Muscle of leg (tissue), 16 donors: ENCODE results near the gene IFI27. TPM values are rescaled to one million over a fixed set of nuclear protein-coding genes. Genes with fewer than 3 reads are reported as not detected.
"Not testable (repeated sequence)": the region's sequence is repeated elsewhere in the genome, so short reads cannot be mapped to it uniquely, and the experiment has no call there.

Experiments used
- DNase-seq: peaks from one replicate; pipeline ENCODE4 v3.0.0; 2013
- H3K27ac ChIP-seq: one replicate; pipeline ENCODE4 v1.5.1; 2013; ENCODE audit warnings: mild to moderate bottlenecking, low read length, control low read depth
- H3K27me3 ChIP-seq: one replicate; pipeline ENCODE4 v1.6.1; 2013; ENCODE audit warnings: low read length; ENCODE audit not compliant: control insufficient read depth, insufficient read depth
- H3K36me3 ChIP-seq: one replicate; pipeline ENCODE4 v1.6.1; 2013; ENCODE audit warnings: low read length; ENCODE audit not compliant: control insufficient read depth, insufficient read depth
- H3K4me1 ChIP-seq: one replicate; pipeline ENCODE4 v1.6.1; 2013; ENCODE audit warnings: low read length; ENCODE audit not compliant: control insufficient read depth, insufficient read depth
- H3K4me3 ChIP-seq: one replicate; pipeline ENCODE4 v1.5.1; 2013; ENCODE audit warnings: low read length, control low read depth
- H3K9me3 ChIP-seq: replicated peaks from 2 replicates; pipeline ENCODE4 v1.6.1; 2013; ENCODE audit warnings: low read depth, low read length; ENCODE audit not compliant: control insufficient read depth
- WGBS: methylation state at CpG from one replicate; pipeline ENCODE4 v1.1.5; 2013; ENCODE audit warnings: missing lambda C conversion rate; ENCODE audit not compliant: insufficient coverage; 5-methylcytosine and 5-hydroxymethylcytosine counted together
- long read RNA-seq, 11 donors: transcript quantifications; one replicate each; lab custom pipeline, GENCODE V29; 2026
- polyA plus RNA-seq, 8 donors: library from polyadenylated mRNA; unstranded; fragments of 120-200 nt; gene quantifications; one replicate each; pipeline versions ENCODE4 v1.2.1 to v1.2.3, GENCODE V29; 2013; ENCODE audit warnings: inconsistent platforms in 1 of 8, low replicate concordance in 1 of 8; ENCODE audit not compliant: insufficient read length in 8 of 8, insufficient read depth in 1 of 8
- total RNA-seq: library from RNA; stranded (reverse); fragments of 120-200 nt; gene quantifications from one replicate; pipeline ENCODE4 v1.2.4, GENCODE V29; 2013

Gene IFI27
- total RNA-seq = 5.6 TPM
- 1 to 10 TPM; 2.1 to 4.3 (median 2.9) TPM for polyA plus RNA-seq
- long read RNA-seq, donor 1 = 0 reads
- long read RNA-seq, donor 2 = 0 reads
- long read RNA-seq, donor 3, partial matches to known transcripts = 0 of 5 reads
- long read RNA-seq, donor 3, other reads (novel, unspliced or antisense) = 0 of 5 reads
- long read RNA-seq, donor 4 = 0 reads
- long read RNA-seq, donor 5, partial matches to known transcripts = 0 of 2 reads
- long read RNA-seq, donor 5, other reads (novel, unspliced or antisense) = 0 of 2 reads
- long read RNA-seq, donor 6, partial matches to known transcripts = 38 of 67 reads
- long read RNA-seq, donor 6, other reads (novel, unspliced or antisense) = 29 of 67 reads
- long read RNA-seq, donor 7 = 0 reads
- long read RNA-seq, donor 8 = 0 reads
- long read RNA-seq, donor 9 = 0 reads
- long read RNA-seq, donor 10, partial matches to known transcripts = 0 of 1 reads
- long read RNA-seq, donor 10, other reads (novel, unspliced or antisense) = 0 of 1 reads
- long read RNA-seq, donor 11, partial matches to known transcripts = 0 of 1 reads
- long read RNA-seq, donor 11, other reads (novel, unspliced or antisense) = 0 of 1 reads

GRCh38 chr14:94110552-94111181 lies at the start of gene IFI27:
Gene IFI27 (plus strand): TSS chr14:94110736.
- 70% methylated on average over 8 of the region's 14 CpGs for WGBS
- peak within 1 kb of the TSS; percentile 83 for H3K27ac ChIP-seq
- H3K4me1 ChIP-seq = peaks cover 26% of the 10 kb centered on the region
- no peaks in the 10 kb centered on the region for H3K27me3 ChIP-seq
- no peaks in the 10 kb centered on the region for H3K36me3 ChIP-seq
- no peaks in the 10 kb centered on the region for H3K9me3 ChIP-seq
- peak; percentile 47 for DNase-seq
- peak within 1 kb of the TSS; percentile 51 for H3K4me3 ChIP-seq

- DNase-seq = no peak
- Histone ChIP-seq H3K36me3 (peaks cover 51% of the 10 kb centered on the region), H3K4me1 (no peaks in the 10 kb centered on the region), H3K9me3 (no peaks in the 10 kb centered on the region), H3K4me3 (no peak overlapping the region), H3K27ac (no peak overlapping the region), H3K27me3 (no peaks in the 10 kb centered on the region)
- 77% methylated on average over 6 of the region's 9 CpGs for WGBS
Observed at GRCh38 chr14:94062344-94062940, 48.1 kb upstream of the IFI27 start.

DNA sequence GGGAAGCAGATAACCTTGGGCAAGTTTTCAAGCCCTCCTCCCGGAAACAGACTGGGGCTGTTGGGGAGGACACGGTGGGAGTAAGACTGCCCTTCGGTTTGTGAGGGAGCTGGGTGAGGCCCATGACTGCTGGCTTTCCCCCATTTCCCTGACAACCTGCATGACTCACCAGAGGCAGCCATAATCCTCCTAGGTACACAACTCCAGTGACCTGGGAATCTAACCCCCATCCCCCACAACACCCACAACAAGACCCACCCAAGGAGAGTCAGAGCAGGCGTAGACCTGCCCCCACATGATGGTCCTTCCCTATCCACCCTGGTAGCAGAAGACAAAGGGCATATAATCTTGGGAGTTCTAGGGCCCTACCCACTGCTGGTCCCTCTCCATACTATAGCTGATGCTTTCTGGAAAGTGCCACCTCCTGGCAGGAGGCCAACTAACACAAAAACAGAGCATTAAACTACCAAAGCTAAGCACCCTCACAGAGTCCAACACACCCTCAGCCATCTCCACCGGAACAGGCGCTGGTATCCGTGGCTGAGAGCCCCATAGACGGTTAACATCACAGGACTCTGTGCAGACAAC lies 44.4 kb upstream of the IFI27 start:
- 86% methylated on average over 5 of the region's 8 CpGs for WGBS
- Histone ChIP-seq H3K27me3 (no peaks in the 10 kb centered on the region), H3K4me1 (no peaks in the 10 kb centered on the region), H3K9me3 (peaks cover 5% of the 10 kb centered on the region), H3K27ac (no peak overlapping the region), H3K4me3 (no peak overlapping the region), H3K36me3 (peaks cover 15% of the 10 kb centered on the region)
- no peak for DNase-seq

DNA sequence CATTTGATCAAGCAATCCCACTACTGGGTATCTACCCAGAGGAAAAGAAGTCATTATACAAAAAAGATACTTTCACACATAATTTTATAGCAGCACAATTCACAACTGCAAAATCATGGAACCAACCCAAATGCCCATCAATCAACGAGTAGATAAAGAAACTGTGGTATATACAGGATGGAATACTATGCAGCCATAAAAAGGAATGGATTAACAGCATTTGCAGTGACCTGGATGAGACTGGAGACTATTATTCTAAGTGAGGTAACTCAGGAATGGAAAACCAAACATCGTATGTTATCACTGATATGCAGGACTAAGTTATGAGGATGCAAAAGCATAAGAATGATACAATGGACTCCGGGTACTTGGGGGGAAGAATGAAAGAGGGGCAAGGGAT lies 38.5 kb upstream of the IFI27 start:
- 100% methylated on average over 1 of the region's 3 CpGs for WGBS
- H3K9me3 ChIP-seq = peaks cover 16% of the 10 kb centered on the region
- not testable (repeated sequence) for H3K27me3 ChIP-seq, DNase-seq, H3K36me3 ChIP-seq, H3K4me3 ChIP-seq, H3K27ac ChIP-seq, H3K4me1 ChIP-seq

DNA sequence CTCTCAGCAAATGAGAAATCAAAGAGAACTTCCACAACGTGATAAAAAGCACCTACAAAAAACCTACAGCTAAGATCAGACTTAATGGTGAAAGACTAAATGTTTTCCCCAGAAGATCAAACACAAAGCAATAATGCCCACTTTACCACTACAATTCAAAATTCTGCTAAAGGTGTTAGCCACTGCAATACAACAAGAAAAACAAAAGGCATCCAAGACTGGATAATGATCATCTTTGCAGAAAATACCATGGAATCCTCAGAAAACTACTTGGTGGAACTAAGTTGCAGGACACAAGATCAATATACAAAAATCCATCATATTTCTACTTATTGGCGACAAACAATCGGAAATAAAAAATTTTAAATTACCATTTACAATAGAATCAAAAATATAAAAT lies 36.0 kb upstream of the IFI27 start:
- no peaks in the 10 kb centered on the region for H3K27me3 ChIP-seq
- WGBS = no CpG with 5 or more reads among the region's 3 CpGs
- H3K27ac ChIP-seq = no peak overlapping the region
- no peak for DNase-seq
- H3K9me3 ChIP-seq = peaks cover 13% of the 10 kb centered on the region
- peaks cover 18% of the 10 kb centered on the region for H3K4me1 ChIP-seq
- no peak overlapping the region for H3K4me3 ChIP-seq
- peaks cover 21% of the 10 kb centered on the region for H3K36me3 ChIP-seq

DNA sequence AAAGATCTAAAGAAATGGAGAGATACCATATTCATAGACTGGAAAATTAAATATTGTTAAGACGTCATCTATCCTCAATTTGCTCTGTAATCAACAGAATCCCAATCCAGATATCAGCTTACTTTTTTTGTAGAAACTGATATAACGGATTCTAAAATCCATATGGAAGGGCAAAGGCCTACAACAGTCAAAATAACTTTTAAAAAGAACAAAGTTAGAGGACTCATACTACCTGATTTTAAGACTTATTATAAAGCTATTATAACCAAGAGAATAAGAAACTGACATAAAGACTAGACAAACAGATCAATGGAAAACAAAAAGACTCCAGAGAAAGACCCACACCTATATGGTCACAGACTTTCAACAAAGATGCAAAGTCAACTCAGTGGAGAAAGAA lies 35.5 kb upstream of the IFI27 start:
- no peak overlapping the region for H3K4me3 ChIP-seq
- no peaks in the 10 kb centered on the region for H3K27me3 ChIP-seq
- H3K27ac ChIP-seq = no peak overlapping the region
- no peak for DNase-seq
- H3K9me3 ChIP-seq = peaks cover 10% of the 10 kb centered on the region
- peaks cover 21% of the 10 kb centered on the region for H3K36me3 ChIP-seq
- peaks cover 19% of the 10 kb centered on the region for H3K4me1 ChIP-seq
- WGBS = no CpG with 5 or more reads among the region's 2 CpGs

DNA sequence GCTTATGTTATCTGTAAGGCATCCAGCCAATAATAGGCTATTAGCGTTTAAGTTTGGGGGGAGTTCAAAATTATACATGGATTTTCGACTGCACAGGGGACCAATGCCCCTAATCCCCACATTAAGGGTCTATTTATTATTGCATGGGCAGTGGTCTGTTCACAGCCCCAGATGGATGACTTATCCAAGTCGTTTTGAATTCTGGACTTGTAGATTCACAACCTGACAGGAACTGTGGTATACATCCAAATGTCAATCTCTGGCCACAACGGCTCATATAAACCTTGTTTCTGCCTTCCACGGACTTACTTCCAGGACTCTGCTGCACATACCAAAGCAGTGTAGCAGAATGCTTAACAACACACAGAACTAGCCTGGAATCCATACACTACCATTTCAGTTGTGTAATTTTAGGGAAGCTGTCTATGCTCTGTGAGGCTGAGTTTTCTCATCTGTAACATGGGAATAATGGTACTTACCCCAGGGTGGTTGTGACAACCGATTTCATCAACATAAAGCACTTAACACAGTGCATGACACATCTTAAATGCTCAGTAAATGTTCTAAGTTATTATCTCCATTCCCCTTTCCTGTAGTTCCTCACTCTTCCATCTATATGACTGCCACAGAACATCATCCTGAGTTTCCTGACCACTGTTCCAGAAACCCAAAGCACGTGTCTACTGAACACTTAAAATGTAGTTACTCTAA lies 33.3 kb upstream of the IFI27 start:
- H3K4me1 ChIP-seq = peaks cover 24% of the 10 kb centered on the region
- no CpG with 5 or more reads among the region's 7 CpGs for WGBS
- no peaks in the 10 kb centered on the region for H3K27me3 ChIP-seq
- DNase-seq = no peak
- H3K4me3 ChIP-seq = no peak overlapping the region
- peaks cover 21% of the 10 kb centered on the region for H3K36me3 ChIP-seq
- peaks cover 9% of the 10 kb centered on the region for H3K9me3 ChIP-seq
- no peak overlapping the region for H3K27ac ChIP-seq

- Histone ChIP-seq H3K27ac (no peak overlapping the region), H3K36me3 (peaks cover 21% of the 10 kb centered on the region), H3K4me1 (peaks cover 25% of the 10 kb centered on the region), H3K9me3 (peaks cover 7% of the 10 kb centered on the region), H3K27me3 (no peaks in the 10 kb centered on the region), H3K4me3 (no peak overlapping the region)
- no CpG with 5 or more reads among the region's 5 CpGs for WGBS
- DNase-seq = no peak
Observed at GRCh38 chr14:94077823-94078222, 32.7 kb upstream of the IFI27 start.

DNA sequence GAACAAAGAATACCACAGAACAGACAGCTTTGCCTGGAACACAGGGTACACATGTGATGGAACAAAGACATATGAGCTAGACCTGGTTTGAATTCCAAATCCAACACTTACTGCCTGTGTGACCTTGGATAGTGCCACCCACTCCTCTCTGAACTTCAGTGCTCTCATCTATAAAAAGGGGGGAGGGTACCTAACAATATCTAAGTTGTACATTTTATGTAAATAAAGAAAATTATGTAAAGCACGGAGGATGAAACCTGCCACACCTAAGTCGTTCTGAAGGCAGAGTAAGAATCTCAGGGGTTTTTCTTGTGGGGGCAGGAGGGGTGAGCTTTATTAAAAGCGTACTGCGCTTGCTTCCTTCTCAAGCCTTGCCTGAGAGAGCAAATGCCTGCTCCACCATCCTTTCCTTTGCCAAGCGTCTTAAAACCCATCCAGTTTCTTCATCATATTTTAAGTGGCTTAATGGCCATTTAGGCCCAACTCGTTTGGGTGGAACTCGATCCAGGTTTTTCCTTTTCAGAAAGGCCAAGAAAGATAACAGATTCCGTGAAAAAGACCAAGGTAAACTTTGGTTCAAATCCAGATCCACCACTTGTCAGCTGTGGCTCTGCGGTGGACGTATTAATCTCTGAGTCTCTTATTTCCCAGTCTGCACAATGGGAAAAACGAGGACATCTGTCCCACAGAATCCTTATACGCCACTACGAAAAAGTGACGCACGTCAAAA lies 30.5 kb upstream of the IFI27 start:
- 2% methylated on average over 11 of the region's 15 CpGs for whole genome bisulfite sequencing
- DNase-seq = peak; percentile 74
- H3K9me3 ChIP-seq = peaks cover 3% of the 10 kb centered on the region
- H3K4me3 ChIP-seq = peak overlapping the region; percentile 89
- no peaks in the 10 kb centered on the region for H3K27me3 ChIP-seq
- peaks cover 25% of the 10 kb centered on the region for H3K4me1 ChIP-seq
- H3K36me3 ChIP-seq = peaks cover 21% of the 10 kb centered on the region
- peak overlapping the region; percentile 94 for H3K27ac ChIP-seq
